Limb (tissue), 2 donors: ENCODE data around the gene THSD8.
A peak's percentile ranks its signal among the peaks of the same experiment; 100 is the strongest.
"Not testable (repeated sequence)": the region's sequence is repeated elsewhere in the genome, so short reads cannot be mapped to it uniquely, and the experiment has no call there.

Source experiments
- DNase-seq, 2 donors: peaks; one replicate each; pipeline ENCODE4 v3.0.0-alpha.2; 2016; ENCODE audit errors: extremely low spot score in 2 of 2

The THSD8 gene

DNA sequence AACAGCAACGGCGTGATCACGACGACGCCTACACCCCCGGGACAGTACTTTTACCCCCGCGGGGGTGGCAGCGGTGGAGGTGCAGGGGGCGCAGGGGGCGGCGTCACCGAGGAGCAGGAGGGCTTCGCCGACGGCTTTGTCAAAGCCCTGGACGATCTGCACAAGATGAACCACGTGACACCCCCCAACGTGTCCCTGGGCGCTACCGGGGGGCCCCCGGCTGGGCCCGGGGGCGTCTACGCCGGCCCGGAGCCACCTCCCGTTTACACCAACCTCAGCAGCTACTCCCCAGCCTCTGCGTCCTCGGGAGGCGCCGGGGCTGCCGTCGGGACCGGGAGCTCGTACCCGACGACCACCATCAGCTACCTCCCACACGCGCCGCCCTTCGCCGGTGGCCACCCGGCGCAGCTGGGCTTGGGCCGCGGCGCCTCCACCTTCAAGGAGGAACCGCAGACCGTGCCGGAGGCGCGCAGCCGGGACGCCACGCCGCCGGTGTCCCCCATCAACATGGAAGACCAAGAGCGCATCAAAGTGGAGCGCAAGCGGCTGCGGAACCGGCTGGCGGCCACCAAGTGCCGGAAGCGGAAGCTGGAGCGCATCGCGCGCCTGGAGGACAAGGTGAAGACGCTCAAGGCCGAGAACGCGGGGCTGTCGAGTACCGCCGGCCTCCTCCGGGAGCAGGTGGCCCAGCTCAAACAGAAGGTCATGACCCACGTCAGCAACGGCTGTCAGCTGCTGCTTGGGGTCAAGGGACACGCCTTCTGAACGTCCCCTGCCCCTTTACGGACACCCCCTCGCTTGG is 9.6 kb upstream of the THSD8 start:
- peak; percentile 30 to 75 for DNase-seq

GRCh38 chr19:12792853-12793289 is 9.0 kb upstream of the THSD8 start:
- peak in 1 of 2 donors; percentile 57 for DNase-seq

DNA sequence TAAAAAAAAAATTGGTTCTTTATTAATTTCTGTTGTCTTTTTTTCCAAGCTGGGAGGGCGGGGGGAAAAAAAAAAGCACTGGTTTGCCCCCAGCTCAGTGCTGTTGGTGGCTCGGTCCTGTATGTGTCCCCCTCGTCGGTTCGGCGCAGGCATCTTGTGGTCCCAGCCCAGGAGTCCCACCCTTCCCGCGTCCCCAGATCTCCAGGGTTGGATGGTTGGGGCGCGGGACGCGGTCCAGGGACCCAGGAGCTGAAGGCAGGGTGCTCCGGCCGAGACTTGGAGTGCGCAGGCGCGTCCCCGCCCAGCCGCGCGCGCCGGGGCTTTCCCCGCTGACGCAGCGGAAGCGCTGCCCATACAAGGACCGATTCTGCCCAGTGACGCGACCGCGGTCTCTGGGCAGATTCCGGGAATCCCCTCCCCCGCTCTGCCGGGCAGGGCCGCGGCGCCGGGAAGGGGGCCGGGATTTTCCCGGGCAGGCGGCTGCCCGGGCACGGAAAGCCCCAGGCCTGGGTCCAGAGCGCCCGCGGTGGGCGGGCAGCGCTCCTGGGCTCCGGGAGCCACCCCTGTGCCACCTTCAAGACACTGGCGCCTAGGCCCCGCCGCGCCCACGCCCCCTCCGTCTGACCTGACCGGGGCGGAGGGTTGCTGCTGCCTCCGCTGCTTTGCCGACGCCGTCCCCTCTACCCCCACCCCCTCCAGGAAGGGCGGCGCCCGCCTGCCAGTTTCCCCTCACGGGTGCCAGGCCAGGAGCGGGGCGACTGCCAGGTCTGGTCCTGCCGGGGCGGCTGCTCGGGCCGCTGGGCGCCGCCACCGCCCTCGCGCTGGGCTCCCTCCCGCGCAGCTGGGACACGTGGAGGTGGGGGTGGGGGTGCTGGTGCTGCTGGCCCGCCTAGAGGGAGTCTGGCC is 8.3 kb upstream of the THSD8 start:
- DNase-seq, result peak; percentile 89 to 97

GRCh38 chr19:12794196-12794941 is 7.5 kb upstream of the THSD8 start:
- no peak for DNase-seq

GRCh38 chr19:12794971-12795381 is 6.9 kb upstream of the THSD8 start:
- DNase-seq, result no peak

DNA sequence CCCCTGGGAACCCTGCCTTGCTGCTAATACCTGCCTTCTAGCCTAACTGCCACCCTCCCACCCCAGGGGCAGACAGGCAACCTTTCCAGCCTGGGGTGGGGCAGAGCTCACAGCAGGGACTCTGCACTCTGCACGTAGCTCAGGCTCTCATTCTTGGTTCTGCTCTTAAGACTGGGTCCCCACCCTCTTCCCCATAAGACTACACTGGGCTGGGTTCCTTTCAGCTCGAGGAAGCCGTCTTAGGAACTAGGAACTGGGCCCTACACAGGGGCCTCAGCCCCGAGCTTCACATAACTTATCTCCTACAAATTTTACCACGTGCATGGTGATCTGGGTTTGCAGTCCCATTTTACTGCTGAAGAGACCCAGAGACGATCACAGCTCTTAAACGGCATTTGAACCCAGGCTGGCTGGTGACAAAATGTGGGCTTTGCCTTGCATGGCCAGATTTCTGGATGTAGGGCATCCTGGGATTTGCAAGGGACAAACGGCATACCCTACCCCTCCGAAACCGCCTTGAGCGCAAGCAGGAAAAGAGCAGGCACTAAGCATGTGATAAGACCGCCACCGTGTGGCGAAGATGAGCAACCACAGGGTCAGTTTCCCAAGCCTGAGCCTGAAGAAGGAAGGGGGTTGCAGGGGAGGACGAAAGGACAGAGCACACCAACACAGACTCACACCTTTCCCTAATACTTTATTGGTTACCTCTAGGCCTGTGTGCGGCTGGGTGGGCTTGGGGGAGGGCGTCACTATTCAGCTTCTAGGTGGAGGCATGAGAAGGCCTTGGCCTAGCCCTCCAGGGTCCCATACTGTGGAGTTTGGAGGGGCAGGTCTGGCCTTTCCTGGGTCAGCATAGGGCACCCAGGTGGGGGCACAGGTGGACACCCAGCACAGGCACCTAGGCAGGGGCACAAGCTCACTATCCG is 5.5 kb upstream of the THSD8 start:
- DNase-seq, result peak; percentile 85 to 86

DNA sequence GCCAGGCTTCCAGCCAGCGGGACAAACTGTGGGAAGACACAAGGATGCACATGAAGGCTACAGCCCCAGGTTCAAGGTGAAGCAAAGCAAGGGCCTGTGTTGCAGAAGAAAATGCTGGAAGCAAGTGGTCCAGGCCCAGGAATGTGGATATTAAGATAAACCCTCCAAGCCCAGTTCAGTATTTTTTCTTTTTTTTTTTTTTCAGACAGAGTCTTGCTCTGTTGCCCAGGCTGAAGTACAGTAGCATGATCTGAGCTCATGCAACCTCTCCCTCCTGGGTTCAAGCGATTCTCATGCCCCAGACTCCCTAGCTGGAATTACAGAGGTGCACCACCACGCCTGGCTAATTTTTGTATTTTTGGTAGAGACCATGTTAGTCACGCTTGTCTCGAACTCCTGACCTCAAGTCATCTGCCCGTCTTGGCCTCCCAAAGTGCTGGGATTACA is 4.7 kb upstream of the THSD8 start:
- DNase-seq, result no peak

DNA sequence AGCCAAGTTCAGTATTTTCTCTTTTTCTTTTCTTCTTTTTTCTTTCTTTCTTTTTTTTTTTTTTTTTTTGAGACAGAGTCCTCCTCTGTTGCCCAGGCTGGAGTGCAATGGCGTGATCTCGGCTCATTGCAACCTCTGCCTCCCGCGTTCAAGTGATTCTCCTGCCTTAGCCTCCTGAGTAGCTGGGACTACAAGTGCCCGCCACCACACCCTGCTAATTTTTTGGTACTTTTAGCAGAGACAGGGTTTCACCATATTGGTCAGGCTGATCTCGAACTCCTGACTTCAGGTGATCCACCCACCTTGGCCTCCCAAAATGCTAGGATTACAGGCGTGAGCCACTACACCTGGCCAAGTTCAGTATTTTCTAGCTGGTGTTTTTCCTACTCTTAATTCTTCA is 4.3 kb upstream of the THSD8 start:
- DNase-seq, result not testable (repeated sequence)

GRCh38 chr19:12799742-12800465 is 2.0 kb upstream of the THSD8 start:
- DNase-seq, result no peak

- DNase-seq, result no peak
Observed at GRCh38 chr19:12800466-12800770, 1.5 kb upstream of the THSD8 start.

DNA sequence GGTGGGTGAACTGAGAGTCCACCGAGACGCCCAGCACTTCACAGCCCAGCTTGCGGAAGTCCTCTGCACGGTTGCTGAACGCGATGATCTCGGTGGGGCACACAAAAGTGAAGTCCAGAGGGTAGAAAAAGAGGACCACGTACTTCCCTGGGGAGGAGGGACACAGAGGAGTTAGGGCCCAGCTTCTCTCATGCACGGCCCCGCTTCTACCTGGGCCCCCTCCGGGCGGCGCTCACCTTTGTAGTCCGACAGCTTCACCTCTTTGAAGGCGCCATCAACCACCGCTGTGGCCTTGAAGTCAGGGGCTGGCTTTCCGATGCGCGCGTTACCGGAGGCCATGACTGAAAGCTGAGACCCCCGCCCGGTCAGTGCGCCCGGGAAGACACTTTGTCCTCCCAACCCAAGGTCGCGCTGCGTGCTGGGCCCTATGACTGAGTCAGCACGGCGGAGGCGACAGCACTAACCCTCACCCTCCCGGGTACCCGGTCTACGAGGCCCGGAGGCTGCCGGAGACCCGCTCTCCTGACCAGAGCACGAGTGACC is 875 bp upstream of the THSD8 start:
- DNase-seq, result no peak

DNA sequence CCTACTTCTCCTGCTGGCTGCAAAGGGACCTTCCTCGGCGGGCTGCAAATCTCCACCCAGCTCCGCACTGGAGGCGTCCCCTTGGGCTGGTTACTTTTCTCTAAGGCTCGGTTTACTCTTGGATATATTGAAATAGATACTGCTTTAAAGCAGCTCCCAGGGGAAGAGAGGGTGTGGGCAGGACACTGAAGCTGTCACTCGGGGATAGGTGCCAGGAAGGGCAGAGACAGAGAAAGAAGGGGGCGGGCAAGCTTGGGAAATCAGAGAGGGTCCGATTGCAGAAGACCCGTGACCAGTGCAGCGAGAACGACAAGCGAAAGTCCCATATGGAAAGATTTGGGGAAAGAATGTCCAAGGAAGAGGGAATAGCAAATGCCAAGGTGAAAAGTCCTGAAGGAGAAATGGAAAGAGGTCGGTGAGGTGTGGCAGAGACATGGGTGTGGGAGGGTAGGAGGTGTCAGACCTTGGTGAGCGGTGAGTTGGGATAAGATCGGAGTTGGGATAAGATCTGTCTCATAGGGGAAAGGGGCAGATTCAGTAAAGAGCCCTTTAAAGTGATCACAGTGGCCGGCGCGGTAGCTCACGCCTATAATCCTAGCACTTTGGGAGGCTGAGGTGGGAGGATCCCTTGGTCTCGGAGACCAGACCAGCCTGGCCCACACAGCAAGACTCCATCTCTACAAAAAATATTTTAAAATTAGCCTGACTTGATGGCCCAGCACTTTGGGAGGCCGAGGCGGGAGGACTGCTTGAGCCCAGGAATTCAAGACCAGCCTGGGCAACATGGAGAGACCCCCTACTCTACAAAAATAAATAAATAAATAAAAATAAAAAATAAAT is 618 bp downstream of the THSD8 start:
- DNase-seq, result no peak

- no peak for DNase-seq
Observed at GRCh38 chr19:12804051-12804450, 2.2 kb downstream of the THSD8 start.

DNA sequence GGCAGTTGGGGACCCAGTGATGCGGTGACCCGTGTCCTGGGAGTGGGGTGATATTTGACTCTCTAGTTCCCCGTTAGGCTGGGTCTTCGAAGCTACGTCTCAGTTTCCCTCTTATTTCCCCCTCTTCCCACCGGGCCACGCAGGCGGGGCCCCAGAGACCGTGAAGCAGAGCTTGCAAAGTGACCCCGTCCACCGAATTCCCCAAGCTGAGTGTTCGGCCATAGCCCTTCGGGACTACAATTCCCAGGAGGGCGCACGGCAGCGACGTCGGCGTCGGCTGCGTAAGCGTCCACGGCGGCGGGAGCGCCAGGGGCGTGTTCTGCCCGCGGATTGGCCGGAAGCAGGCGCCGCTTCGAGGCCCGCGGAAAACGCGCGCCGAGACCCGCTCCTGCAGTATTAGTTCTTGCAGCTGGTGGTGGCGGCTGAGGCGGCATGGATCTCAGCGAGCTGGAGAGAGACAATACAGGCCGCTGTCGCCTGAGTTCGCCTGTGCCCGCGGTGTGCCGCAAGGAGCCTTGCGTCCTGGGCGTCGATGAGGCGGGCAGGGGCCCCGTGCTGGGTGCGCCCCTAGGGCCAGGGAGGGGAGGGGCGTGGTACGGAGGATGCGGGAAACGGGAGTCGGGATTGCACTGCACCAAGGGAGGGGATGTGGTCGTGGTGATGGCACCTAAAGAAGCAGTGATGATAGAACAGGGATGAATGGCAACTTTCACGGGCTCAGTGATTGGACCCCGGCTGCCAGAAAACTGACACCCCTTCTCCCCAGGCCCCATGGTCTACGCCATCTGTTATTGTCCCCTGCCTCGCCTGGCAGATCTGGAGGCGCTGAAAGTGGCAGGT is 4.6 kb downstream of the THSD8 start, which contains the start of gene RNASEH2A:
TSS of gene RNASEH2A (plus strand) at position 343 of the 840 bp plus-strand sequence. CDS start at position 433, 90 bp downstream.
- peak; percentile 92 for DNase-seq

GRCh38 chr19:12815088-12815487 is 13.2 kb downstream of the THSD8 start:
- DNase-seq, result no peak

DNA sequence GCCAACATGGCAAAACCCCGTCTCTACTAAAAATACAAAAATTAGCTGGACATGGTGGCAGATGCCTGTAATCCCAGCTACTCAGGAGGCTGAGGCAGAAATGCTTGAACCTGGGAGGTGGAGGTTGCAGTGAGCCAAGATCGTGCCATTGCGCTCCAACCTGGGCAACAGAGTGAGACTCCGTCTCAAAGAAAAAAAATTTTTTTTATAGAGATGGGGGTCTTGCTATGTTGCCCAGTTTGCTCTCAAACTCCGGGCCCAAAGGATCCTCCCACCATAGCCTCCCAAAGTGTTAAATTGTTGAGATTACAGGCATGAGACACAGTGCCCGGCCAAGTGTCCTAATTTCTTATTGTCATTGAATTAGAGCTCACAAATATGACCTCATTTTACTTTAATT is 15.3 kb downstream of the THSD8 start:
- not testable (repeated sequence) for DNase-seq

DNA sequence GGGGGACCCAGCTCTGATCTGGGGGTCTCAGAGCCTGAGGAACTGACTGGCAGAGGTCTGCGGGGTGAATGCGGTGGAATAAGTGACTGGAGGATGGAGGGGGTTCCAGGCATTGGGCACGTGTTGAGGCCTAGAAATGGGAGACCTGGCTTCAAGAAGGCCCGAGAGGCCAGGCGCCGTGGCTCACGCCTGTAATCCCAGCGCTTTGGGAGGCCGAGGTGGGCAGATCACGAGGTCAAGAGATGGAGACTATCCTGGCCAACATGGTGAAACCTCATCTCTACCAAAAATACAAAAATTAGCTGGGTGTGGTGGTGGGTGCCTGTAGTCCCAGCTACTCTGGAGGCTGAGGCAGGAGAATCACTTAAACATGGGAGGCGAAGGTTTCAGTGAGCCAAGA is 15.9 kb downstream of the THSD8 start:
- not testable (repeated sequence) for DNase-seq

DNA sequence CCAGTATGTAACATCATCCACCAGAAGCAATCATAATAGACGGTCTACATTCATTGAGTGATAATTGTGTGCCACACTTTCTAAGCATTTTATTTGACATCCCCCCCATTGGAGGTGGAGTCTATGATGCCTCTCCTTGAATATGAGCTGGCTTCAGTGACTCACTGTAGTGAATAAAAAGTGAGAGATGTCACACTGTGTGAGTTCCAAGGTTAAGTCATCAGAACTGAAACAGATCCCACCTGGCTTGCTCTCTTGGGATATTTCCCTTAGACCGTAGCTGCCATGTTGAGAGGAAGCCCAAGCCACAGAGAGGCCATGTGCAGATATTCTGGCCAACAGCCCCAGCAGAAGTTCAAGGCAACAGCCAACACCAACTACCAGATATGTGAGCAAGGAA is 19.9 kb downstream of the THSD8 start:
- no peak for DNase-seq
